HEK293 (cell line): ENCODE data around the gene BORCS6.

Experiments
- MEIS1 ChIP-seq: sonication (generic); formaldehyde crosslinking; IDR thresholded peaks from 2 replicates; pipeline ENCODE4 v1.8.1; 2022; ENCODE audit warnings: missing genetic modification reagents, mild to moderate bottlenecking, borderline replicate concordance
- SP2 ChIP-seq: fragments of 450-650 bp; formaldehyde crosslinking; IDR thresholded peaks from 2 replicates; pipeline ENCODE4 v1.5.1; 2016; ENCODE audit warnings: missing biosample characterization, missing genetic modification characterization
- SP3 ChIP-seq: fragments of 450-650 bp; formaldehyde crosslinking; IDR thresholded peaks from 2 replicates; pipeline ENCODE4 v1.5.1; 2016; ENCODE audit warnings: missing biosample characterization, missing genetic modification characterization
- YY2 ChIP-seq: fragments of 450-650 bp; formaldehyde crosslinking; IDR thresholded peaks from 2 replicates; pipeline ENCODE4 v1.5.1; 2016; ENCODE audit warnings: missing biosample characterization, missing genetic modification characterization
- ZBTB20 ChIP-seq: fragments of 450-650 bp; formaldehyde crosslinking; IDR thresholded peaks from 2 replicates; pipeline ENCODE4 v1.5.1; 2016; ENCODE audit warnings: missing biosample characterization, missing genetic modification characterization
- ZBTB7A ChIP-seq: fragments of 450-650 bp; formaldehyde crosslinking; IDR thresholded peaks from 2 replicates; pipeline ENCODE4 v1.5.1; 2016; ENCODE audit warnings: low read depth, missing biosample characterization, missing genetic modification characterization
- ZFHX2 ChIP-seq: fragments of 450-650 bp; formaldehyde crosslinking; conservative IDR thresholded peaks from 2 replicates; pipeline ENCODE4 v1.5.1; 2016; ENCODE audit warnings: missing biosample characterization, missing genetic modification characterization
- ZNF114 ChIP-seq: fragments of 450-650 bp; formaldehyde crosslinking; IDR thresholded peaks from 2 replicates; pipeline ENCODE4 v1.5.0; 2017; ENCODE audit warnings: missing biosample characterization, missing genetic modification characterization
- ZNF138 ChIP-seq: fragments of 450-650 bp; formaldehyde crosslinking; IDR thresholded peaks from 2 replicates; pipeline ENCODE4 v1.5.1; 2016; ENCODE audit warnings: missing biosample characterization, missing genetic modification characterization, borderline replicate concordance
- ZNF16 ChIP-seq: fragments of 450-650 bp; formaldehyde crosslinking; IDR thresholded peaks from 2 replicates; pipeline ENCODE4 v1.5.1; 2016; ENCODE audit warnings: low read depth, missing biosample characterization, missing genetic modification characterization
- ZNF19 ChIP-seq: fragments of 450-650 bp; formaldehyde crosslinking; IDR thresholded peaks from 2 replicates; pipeline ENCODE4; 2016; ENCODE audit warnings: missing biosample characterization, missing genetic modification characterization, low read depth
- ZNF211 ChIP-seq: fragments of 450-650 bp; formaldehyde crosslinking; IDR thresholded peaks from 2 replicates; pipeline ENCODE4 v1.5.1; 2016; ENCODE audit warnings: low read depth, missing biosample characterization, missing genetic modification characterization
- ZNF214 ChIP-seq: fragments of 450-650 bp; formaldehyde crosslinking; IDR thresholded peaks from 2 replicates; pipeline ENCODE4 v1.5.1; 2017; ENCODE audit warnings: missing biosample characterization, mild to moderate bottlenecking, missing genetic modification characterization, borderline replicate concordance
- ZNF302 ChIP-seq: fragments of 450-650 bp; formaldehyde crosslinking; IDR thresholded peaks from 2 replicates; pipeline ENCODE4 v1.5.1; 2016; ENCODE audit warnings: missing biosample characterization, missing genetic modification characterization, low read depth
- ZNF423 ChIP-seq: fragments of 450-650 bp; formaldehyde crosslinking; IDR thresholded peaks from 2 replicates; pipeline ENCODE4 v1.5.1; 2016; ENCODE audit warnings: missing biosample characterization, missing genetic modification characterization
- ZNF548 ChIP-seq: fragments of 450-650 bp; formaldehyde crosslinking; IDR thresholded peaks from 2 replicates; pipeline ENCODE4 v1.5.1; 2016; ENCODE audit warnings: missing biosample characterization, missing genetic modification characterization
- ZNF558 ChIP-seq: fragments of 450-650 bp; formaldehyde crosslinking; IDR thresholded peaks from 2 replicates; pipeline ENCODE4 v1.5.1; 2016; ENCODE audit warnings: missing biosample characterization, missing genetic modification characterization
- ZNF600 ChIP-seq: fragments of 450-650 bp; formaldehyde crosslinking; IDR thresholded peaks from 2 replicates; pipeline ENCODE4 v1.5.1; 2016; ENCODE audit warnings: missing biosample characterization, missing genetic modification characterization
- ZNF621 ChIP-seq: fragments of 450-650 bp; formaldehyde crosslinking; IDR thresholded peaks from 2 replicates; pipeline ENCODE4 v1.5.1; 2017; ENCODE audit warnings: missing biosample characterization, missing genetic modification characterization
- ZNF624 ChIP-seq: fragments of 450-650 bp; formaldehyde crosslinking; IDR thresholded peaks from 2 replicates; pipeline ENCODE4 v1.5.1; 2017; ENCODE audit warnings: missing biosample characterization, missing genetic modification characterization
- ZNF626 ChIP-seq: fragments of 450-650 bp; sonication (Bioruptor Pico); formaldehyde crosslinking; IDR thresholded peaks from 2 replicates; pipeline ENCODE4 v1.5.1; 2018; ENCODE audit warnings: missing biosample characterization, missing genetic modification characterization, inconsistent platforms
- ZNF660 ChIP-seq: fragments of 450-650 bp; IDR thresholded peaks from 2 replicates; pipeline ENCODE4 v1.5.1; 2018; ENCODE audit warnings: missing biosample characterization, mild to moderate bottlenecking, missing genetic modification characterization
- ZNF664 ChIP-seq: fragments of 450-650 bp; formaldehyde crosslinking; IDR thresholded peaks from 2 replicates; pipeline ENCODE4 v1.5.1; 2016; ENCODE audit warnings: missing biosample characterization, missing genetic modification characterization
- ZNF791 ChIP-seq: fragments of 450-650 bp; formaldehyde crosslinking; IDR thresholded peaks from 2 replicates; pipeline ENCODE4 v1.5.1; 2016; ENCODE audit warnings: missing biosample characterization, missing genetic modification characterization
- ZSCAN16 ChIP-seq: fragments of 450-650 bp; formaldehyde crosslinking; IDR thresholded peaks from 2 replicates; pipeline ENCODE4 v1.5.1; 2016; ENCODE audit warnings: missing biosample characterization, missing genetic modification characterization
- ZSCAN30 ChIP-seq: fragments of 450-650 bp; IDR thresholded peaks from 2 replicates; pipeline ENCODE4 v1.5.1; 2018; ENCODE audit warnings: missing biosample characterization, mild to moderate bottlenecking, missing genetic modification characterization, moderate library complexity
- TF ChIP-seq, protein P1 (sequence below): IDR thresholded peaks from 2 replicates; pipeline ENCODE4 v1.6.1; 2011; ENCODE audit warnings: mild to moderate bottlenecking, low read depth, low read length, borderline replicate concordance
- TF ChIP-seq, protein P2 (sequence below): fragments of 450-650 bp; formaldehyde crosslinking; IDR thresholded peaks from 2 replicates; pipeline ENCODE4 v1.5.1; 2016; ENCODE audit warnings: missing biosample characterization, missing genetic modification characterization, low read depth
- TF ChIP-seq, protein P3 (sequence below): fragments of 450-650 bp; formaldehyde crosslinking; conservative IDR thresholded peaks from 2 replicates; pipeline ENCODE4 v1.5.1; 2016; ENCODE audit warnings: low read depth, missing biosample characterization, missing genetic modification characterization
- TF ChIP-seq, protein P4 (sequence below): fragments of 450-650 bp; formaldehyde crosslinking; IDR thresholded peaks from 2 replicates; pipeline ENCODE4 v1.5.1; 2016; ENCODE audit warnings: missing biosample characterization, missing genetic modification characterization
- TF ChIP-seq, protein P5 (sequence below): fragments of 450-650 bp; formaldehyde crosslinking; IDR thresholded peaks from 2 replicates; pipeline ENCODE4 v1.5.1; 2016; ENCODE audit warnings: missing biosample characterization, missing genetic modification characterization

BORCS6 gene

DNA sequence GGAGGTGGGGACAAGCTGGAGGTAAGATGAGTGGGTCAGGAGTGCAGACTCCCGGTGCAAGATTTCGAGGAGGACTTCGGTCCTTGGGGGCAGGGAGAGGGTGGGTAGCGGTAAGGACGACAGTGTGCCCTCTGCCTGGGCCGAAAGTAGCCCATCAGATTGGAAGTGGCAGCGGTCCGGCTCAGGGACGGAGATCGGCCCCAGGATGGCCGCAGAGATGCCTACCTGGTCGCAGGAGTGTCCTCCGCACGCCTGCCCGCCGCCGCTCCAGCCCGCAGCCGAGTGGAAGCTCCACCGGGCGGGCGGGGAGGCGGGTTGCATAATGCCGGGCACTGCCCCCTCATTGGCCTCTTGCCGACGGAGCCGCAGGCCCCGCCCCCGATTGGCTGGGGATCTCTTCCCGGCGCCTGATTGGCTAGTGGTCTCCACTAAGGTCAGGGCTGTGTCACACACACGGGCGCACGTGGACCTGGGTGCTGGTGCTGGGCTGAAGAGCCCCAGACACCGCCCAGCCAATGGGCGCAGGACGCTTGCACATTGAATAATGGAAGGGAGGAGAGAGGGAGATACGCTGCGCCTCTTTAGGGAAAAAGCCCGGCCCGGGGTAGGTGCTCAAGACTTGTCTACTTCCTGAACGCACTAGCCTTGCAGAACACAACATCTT, 37.7 kb downstream of the BORCS6 start, which contains the start of gene PER1 (continued):
- TF ChIP-seq ZNF214 (tag by site-specific recombination) (no peak), ZFHX2 (peak; percentile 52; the same call in 1 of the 2 replicates), ZNF423 (tag by site-specific recombination) (no peak), ZNF114 (tag by site-specific recombination) (no peak), ZNF16 (tag by site-specific recombination) (no peak), ZNF19 (tag by site-specific recombination) (no peak), ZNF558 (tag by site-specific recombination) (no peak), ZNF548 (tag by site-specific recombination) (no peak), ZNF626 (tag by site-specific recombination) (no peak), ZNF138 (tag by site-specific recombination) (no peak), ZNF791 (tag by site-specific recombination) (no peak), YY2 (tag by site-specific recombination) (0 out of 2 replicates have a peak, but pooled peaks have one; percentile 42), ZNF211 (tag by site-specific recombination) (no peak), ZNF664 (tag by site-specific recombination) (no peak), SP2 (tag by site-specific recombination) (peak; percentile 95), ZBTB7A (tag by site-specific recombination) (no peak), MEIS1 (CRISPR knock-in tag) (no peak), ZSCAN30 (tag by site-specific recombination) (no peak), ZSCAN16 (tag by site-specific recombination) (no peak), ZNF660 (no peak), SP3 (peak; percentile 80), ZNF302 (no peak), ZNF621 (tag by site-specific recombination) (no peak), ZNF624 (tag by site-specific recombination) (no peak), ZBTB20 (tag by site-specific recombination) (peak; percentile 93), ZNF600 (tag by site-specific recombination) (peak; percentile 95)
- TF ChIP-seq, protein P1, sequence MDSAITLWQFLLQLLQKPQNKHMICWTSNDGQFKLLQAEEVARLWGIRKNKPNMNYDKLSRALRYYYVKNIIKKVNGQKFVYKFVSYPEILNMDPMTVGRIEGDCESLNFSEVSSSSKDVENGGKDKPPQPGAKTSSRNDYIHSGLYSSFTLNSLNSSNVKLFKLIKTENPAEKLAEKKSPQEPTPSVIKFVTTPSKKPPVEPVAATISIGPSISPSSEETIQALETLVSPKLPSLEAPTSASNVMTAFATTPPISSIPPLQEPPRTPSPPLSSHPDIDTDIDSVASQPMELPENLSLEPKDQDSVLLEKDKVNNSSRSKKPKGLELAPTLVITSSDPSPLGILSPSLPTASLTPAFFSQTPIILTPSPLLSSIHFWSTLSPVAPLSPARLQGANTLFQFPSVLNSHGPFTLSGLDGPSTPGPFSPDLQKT, result no peak
- TF ChIP-seq, protein P2, sequence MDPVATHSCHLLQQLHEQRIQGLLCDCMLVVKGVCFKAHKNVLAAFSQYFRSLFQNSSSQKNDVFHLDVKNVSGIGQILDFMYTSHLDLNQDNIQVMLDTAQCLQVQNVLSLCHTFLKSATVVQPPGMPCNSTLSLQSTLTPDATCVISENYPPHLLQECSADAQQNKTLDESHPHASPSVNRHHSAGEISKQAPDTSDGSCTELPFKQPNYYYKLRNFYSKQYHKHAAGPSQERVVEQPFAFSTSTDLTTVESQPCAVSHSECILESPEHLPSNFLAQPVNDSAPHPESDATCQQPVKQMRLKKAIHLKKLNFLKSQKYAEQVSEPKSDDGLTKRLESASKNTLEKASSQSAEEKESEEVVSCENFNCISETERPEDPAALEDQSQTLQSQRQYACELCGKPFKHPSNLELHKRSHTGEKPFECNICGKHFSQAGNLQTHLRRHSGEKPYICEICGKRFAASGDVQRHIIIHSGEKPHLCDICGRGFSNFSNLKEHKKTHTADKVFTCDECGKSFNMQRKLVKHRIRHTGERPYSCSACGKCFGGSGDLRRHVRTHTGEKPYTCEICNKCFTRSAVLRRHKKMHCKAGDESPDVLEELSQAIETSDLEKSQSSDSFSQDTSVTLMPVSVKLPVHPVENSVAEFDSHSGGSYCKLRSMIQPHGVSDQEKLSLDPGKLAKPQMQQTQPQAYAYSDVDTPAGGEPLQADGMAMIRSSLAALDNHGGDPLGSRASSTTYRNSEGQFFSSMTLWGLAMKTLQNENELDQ, result no peak
- TF ChIP-seq, protein P3, sequence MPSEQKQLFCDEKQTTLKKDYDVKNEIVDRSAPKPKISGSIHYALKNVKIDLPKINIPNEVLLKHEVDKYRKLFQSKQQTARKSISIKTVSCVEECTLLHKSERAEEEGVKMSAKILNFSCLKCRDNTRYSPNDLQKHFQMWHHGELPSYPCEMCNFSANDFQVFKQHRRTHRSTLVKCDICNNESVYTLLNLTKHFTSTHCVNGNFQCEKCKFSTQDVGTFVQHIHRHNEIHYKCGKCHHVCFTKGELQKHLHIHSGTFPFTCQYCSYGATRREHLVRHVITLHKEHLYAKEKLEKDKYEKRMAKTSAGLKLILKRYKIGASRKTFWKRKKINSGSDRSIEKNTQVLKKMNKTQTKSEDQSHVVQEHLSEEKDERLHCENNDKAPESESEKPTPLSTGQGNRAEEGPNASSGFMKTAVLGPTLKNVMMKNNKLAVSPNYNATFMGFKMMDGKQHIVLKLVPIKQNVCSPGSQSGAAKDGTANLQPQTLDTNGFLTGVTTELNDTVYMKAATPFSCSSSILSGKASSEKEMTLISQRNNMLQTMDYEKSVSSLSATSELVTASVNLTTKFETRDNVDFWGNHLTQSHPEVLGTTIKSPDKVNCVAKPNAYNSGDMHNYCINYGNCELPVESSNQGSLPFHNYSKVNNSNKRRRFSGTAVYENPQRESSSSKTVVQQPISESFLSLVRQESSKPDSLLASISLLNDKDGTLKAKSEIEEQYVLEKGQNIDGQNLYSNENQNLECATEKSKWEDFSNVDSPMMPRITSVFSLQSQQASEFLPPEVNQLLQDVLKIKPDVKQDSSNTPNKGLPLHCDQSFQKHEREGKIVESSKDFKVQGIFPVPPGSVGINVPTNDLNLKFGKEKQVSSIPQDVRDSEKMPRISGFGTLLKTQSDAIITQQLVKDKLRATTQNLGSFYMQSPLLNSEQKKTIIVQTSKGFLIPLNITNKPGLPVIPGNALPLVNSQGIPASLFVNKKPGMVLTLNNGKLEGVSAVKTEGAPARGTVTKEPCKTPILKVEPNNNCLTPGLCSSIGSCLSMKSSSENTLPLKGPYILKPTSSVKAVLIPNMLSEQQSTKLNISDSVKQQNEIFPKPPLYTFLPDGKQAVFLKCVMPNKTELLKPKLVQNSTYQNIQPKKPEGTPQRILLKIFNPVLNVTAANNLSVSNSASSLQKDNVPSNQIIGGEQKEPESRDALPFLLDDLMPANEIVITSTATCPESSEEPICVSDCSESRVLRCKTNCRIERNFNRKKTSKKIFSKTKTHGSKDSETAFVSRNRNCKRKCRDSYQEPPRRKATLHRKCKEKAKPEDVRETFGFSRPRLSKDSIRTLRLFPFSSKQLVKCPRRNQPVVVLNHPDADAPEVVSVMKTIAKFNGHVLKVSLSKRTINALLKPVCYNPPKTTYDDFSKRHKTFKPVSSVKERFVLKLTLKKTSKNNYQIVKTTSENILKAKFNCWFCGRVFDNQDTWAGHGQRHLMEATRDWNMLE (tag by site-specific recombination), result no peak
- TF ChIP-seq, protein P4, sequence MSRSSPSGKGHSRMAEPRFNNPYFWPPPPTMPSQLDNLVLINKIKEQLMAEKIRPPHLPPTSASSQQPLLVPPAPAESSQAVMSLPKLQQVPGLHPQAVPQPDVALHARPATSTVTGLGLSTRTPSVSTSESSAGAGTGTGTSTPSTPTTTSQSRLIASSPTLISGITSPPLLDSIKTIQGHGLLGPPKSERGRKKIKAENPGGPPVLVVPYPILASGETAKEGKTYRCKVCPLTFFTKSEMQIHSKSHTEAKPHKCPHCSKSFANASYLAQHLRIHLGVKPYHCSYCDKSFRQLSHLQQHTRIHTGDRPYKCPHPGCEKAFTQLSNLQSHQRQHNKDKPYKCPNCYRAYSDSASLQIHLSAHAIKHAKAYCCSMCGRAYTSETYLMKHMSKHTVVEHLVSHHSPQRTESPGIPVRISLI (tag by site-specific recombination), result no peak
- TF ChIP-seq, protein P5, sequence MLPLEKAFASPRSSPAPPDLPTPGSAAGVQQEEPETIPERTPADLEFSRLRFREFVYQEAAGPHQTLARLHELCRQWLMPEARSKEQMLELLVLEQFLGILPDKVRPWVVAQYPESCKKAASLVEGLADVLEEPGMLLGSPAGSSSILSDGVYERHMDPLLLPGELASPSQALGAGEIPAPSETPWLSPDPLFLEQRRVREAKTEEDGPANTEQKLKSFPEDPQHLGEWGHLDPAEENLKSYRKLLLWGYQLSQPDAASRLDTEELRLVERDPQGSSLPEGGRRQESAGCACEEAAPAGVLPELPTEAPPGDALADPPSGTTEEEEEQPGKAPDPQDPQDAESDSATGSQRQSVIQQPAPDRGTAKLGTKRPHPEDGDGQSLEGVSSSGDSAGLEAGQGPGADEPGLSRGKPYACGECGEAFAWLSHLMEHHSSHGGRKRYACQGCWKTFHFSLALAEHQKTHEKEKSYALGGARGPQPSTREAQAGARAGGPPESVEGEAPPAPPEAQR, result no peak
